Body of pancreas (tissue), 4 donors: ENCODE results near the gene ATP9B.

Experiments used
- CTCF ChIP-seq, 7 experiments: fragments of 450-650 bp in 4 of 7; fragments of 200-600 bp in 3 of 7; sonication (generic) in 3 of 7; IDR thresholded peaks; one replicate each; pipeline ENCODE4 v1.5.1; 2016 to 2019; ENCODE audit warnings: antibody characterized with exemption in 7 of 7
- POLR2A ChIP-seq, 3 donors: fragments of 450-650 bp; IDR thresholded peaks; one replicate each; pipeline ENCODE4 v1.6.1; 2016; ENCODE audit warnings: antibody characterized with exemption in 3 of 3, mild to moderate bottlenecking in 2 of 3

- no peak for TF ChIP-seq POLR2A (IDR thresholded peaks at IDR 0.05)
- no peak for TF ChIP-seq CTCF (IDR thresholded peaks at IDR 0.05)
Observed at GRCh38 chr18:79367480-79367879, 298.3 kb downstream of the ATP9B start.
